Transverse colon (tissue), 4 donors: Measurements from ENCODE around the gene TFIP11.

ENCODE experiments used
- CTCF ChIP-seq, 5 experiments: fragments of 200-600 bp in 3 of 5; fragments of 450-650 bp in 2 of 5; sonication (generic) in 3 of 5; IDR thresholded peaks; 1 replicate in 2 of 5; 2 replicates in 3 of 5; pipeline ENCODE4 v1.5.1; 2016 to 2017; ENCODE audit warnings: antibody characterized with exemption in 5 of 5, inconsistent platforms in 3 of 5, mild to moderate bottlenecking in 2 of 5, moderate library complexity in 1 of 5
- POLR2AphosphoS5 ChIP-seq, 3 donors: sonication (generic); formaldehyde crosslinking; IDR thresholded peaks; one replicate each; pipeline ENCODE4 v1.6.1; 2016; ENCODE audit warnings: antibody characterized with exemption in 3 of 3

- TF ChIP-seq CTCF (IDR thresholded peaks at IDR 0.05) (no peak), POLR2AphosphoS5 (IDR thresholded peaks at IDR 0.05) (peak; percentile 86 to 94 (median 92))
Observed at GRCh38 chr22:26512149-26512793, at the start of gene TFIP11.
